IMR-90 (cell line): Measurements from ENCODE around the gene PSMC3. TPM values are rescaled to one million over a fixed set of nuclear protein-coding genes. Genes with fewer than 3 reads are reported as not detected.

Source experiments
- ATAC-seq: fragments of 200-7000 bp; cut with Tn5 transposase; 2 replicates; pipeline ENCODE4 v1.9.1; 2020; ENCODE audit warnings: low read depth, mild to moderate bottlenecking, moderate library complexity
- BruUV-seq: library from RNA; stranded (reverse); fragments of 400-500 nt; replicated peaks from 2 replicates; lab custom pipeline; 2021; lab: Mats Ljungman, UMichigan
- CTCF ChIA-PET: fragments of 300-600 bp; formaldehyde crosslinking; extraction: SDS; loops from one replicate; lab custom pipeline; 2021; ENCODE audit warnings: antibody characterized with exemption; lab: Yijun Ruan, JAX
- POLR2A ChIA-PET: fragments of 300-600 bp; sonication (Branson Sonifier 250); formaldehyde crosslinking; loops from one replicate; lab custom pipeline; 2022; ENCODE audit warnings: antibody characterized with exemption; ENCODE audit not compliant: unreplicated experiment; lab: Charles Lee
- DNase-seq: peaks from one replicate; pipeline ENCODE4 v3.0.0; 2013
- H2AFZ ChIP-seq: replicated peaks from 2 replicates; pipeline ENCODE3; 2013; ENCODE audit warnings: low read length, mild to moderate bottlenecking; ENCODE audit not compliant: poor library complexity
- H2AK5ac ChIP-seq: 2 replicates; pipeline ENCODE4 v1.6.1; 2013; ENCODE audit warnings: low read depth, low read length, inconsistent platforms
- H2AK9ac ChIP-seq: replicated peaks from 2 replicates; pipeline ENCODE3; 2013; ENCODE audit warnings: mild to moderate bottlenecking, low read depth, low read length, moderate library complexity; ENCODE audit not compliant: poor library complexity
- H2BK120ac ChIP-seq: 2 replicates; pipeline ENCODE4 v1.6.1; 2013; ENCODE audit warnings: low read depth, low read length, inconsistent platforms
- H2BK15ac ChIP-seq: 3 replicates; pipeline ENCODE4 v1.6.1; 2013; ENCODE audit warnings: low read depth, low read length, inconsistent platforms
- H2BK20ac ChIP-seq: 2 replicates; pipeline ENCODE4 v1.6.1; 2013; ENCODE audit warnings: low read depth, mild to moderate bottlenecking, inconsistent platforms, low read length, moderate library complexity
- H2BK5ac ChIP-seq: 2 replicates; pipeline ENCODE4 v1.6.1; 2013; ENCODE audit warnings: mild to moderate bottlenecking, low read depth, low read length, inconsistent platforms; ENCODE audit not compliant: poor library complexity, severe bottlenecking
- H3K14ac ChIP-seq: replicated peaks from 2 replicates; pipeline ENCODE4 v1.6.1; 2013; ENCODE audit warnings: low read depth, low read length, inconsistent platforms
- H3K18ac ChIP-seq: 2 replicates; pipeline ENCODE4 v1.6.1; 2013; ENCODE audit warnings: low read depth, low read length, control low read depth
- H3K23ac ChIP-seq: 2 replicates; pipeline ENCODE4 v1.6.1; 2013; ENCODE audit warnings: low read depth, low read length, inconsistent platforms
- H3K27ac ChIP-seq: 2 replicates; pipeline ENCODE4 v1.5.1; 2013; ENCODE audit warnings: mild to moderate bottlenecking, control low read depth, low read length; ENCODE audit not compliant: insufficient read depth
- H3K27me3 ChIP-seq: 2 replicates; pipeline ENCODE4 v1.6.1; 2013; ENCODE audit warnings: low read length; ENCODE audit not compliant: control insufficient read depth, insufficient read depth
- H3K36me3 ChIP-seq: 2 replicates; pipeline ENCODE4 v1.6.1; 2013; ENCODE audit warnings: low read length, mixed read lengths; ENCODE audit not compliant: control insufficient read depth, insufficient read depth
- H3K4ac ChIP-seq: 2 replicates; pipeline ENCODE4 v1.6.1; 2013; ENCODE audit warnings: low read depth, low read length, inconsistent platforms
- H3K4me1 ChIP-seq: 2 replicates; pipeline ENCODE4 v1.6.1; 2013; ENCODE audit warnings: low read length, mixed read lengths; ENCODE audit not compliant: control insufficient read depth, insufficient read depth
- H3K4me2 ChIP-seq: 2 replicates; pipeline ENCODE4 v1.6.1; 2013; ENCODE audit warnings: low read depth, mild to moderate bottlenecking, control low read depth, low read length, moderate library complexity
- H3K4me3 ChIP-seq: 2 replicates; pipeline ENCODE4 v1.5.1; 2013; ENCODE audit warnings: low read depth, mild to moderate bottlenecking, control low read depth, low read length, moderate library complexity; ENCODE audit not compliant: insufficient read depth
- H3K56ac ChIP-seq: 2 replicates; pipeline ENCODE4 v1.6.1; 2013; ENCODE audit warnings: low read length, inconsistent platforms; ENCODE audit not compliant: insufficient read depth; ENCODE audit errors: extremely low read depth
- H3K79me1 ChIP-seq, 2 experiments: 2 replicates each; pipeline ENCODE4 v1.6.1; 2013; ENCODE audit warnings: low read length in 2 of 2, inconsistent platforms in 1 of 2, low read depth in 1 of 2
- H3K9ac ChIP-seq: 2 replicates; pipeline ENCODE4 v1.6.1; 2013; ENCODE audit warnings: low read depth, low read length, control low read depth
- H3K9me1 ChIP-seq: 2 replicates; pipeline ENCODE4 v1.6.1; 2013; ENCODE audit warnings: low read length, inconsistent platforms; ENCODE audit not compliant: insufficient read depth
- H3K9me3 ChIP-seq: 2 replicates; pipeline ENCODE4 v1.6.1; 2013; ENCODE audit warnings: low read length; ENCODE audit not compliant: control insufficient read depth, insufficient read depth
- H4K20me1 ChIP-seq: 2 replicates; pipeline ENCODE4 v1.6.1; 2013; ENCODE audit warnings: low read length, inconsistent platforms; ENCODE audit not compliant: insufficient read depth
- H4K5ac ChIP-seq: 2 replicates; pipeline ENCODE4 v1.6.1; 2013; ENCODE audit warnings: mild to moderate bottlenecking, low read depth, low read length, control low read depth
- H4K8ac ChIP-seq, 2 experiments: 2 replicates each; pipeline ENCODE4 v1.6.1; 2013; ENCODE audit warnings: low read depth in 2 of 2, low read length in 2 of 2, control low read depth in 1 of 2, inconsistent platforms in 1 of 2
- H4K91ac ChIP-seq: 2 replicates; pipeline ENCODE4 v1.6.1; 2013; ENCODE audit warnings: low read depth, low read length, inconsistent platforms; ENCODE audit not compliant: insufficient read depth
- CEBPB ChIP-seq: IDR thresholded peaks from 2 replicates; pipeline ENCODE4 v1.6.1; 2012; ENCODE audit warnings: low read depth, low read length, improper control_type of control experiment
- CHD1 ChIP-seq: IDR thresholded peaks from 2 replicates; pipeline ENCODE4 v1.6.1; 2012; ENCODE audit warnings: low read depth, low read length, improper control_type of control experiment
- CTCF ChIP-seq: conservative IDR thresholded peaks from 2 replicates; pipeline ENCODE4 v1.5.1; 2012; ENCODE audit warnings: mild to moderate bottlenecking, low read depth, low read length, improper control_type of control experiment
- FOS ChIP-seq: fragments of 150-350 bp; IDR thresholded peaks from 2 replicates; pipeline ENCODE4 v1.6.1; 2016; ENCODE audit warnings: low read depth, low read length
- MAFK ChIP-seq: IDR thresholded peaks from 2 replicates; pipeline ENCODE4 v1.6.1; 2012; ENCODE audit warnings: low read depth, low read length, improper control_type of control experiment
- MAZ ChIP-seq: IDR thresholded peaks from 2 replicates; pipeline ENCODE4 v1.6.1; 2012; ENCODE audit warnings: low read depth, mild to moderate bottlenecking, low read length, improper control_type of control experiment, moderate library complexity, borderline replicate concordance
- RFX5 ChIP-seq: IDR thresholded peaks from 2 replicates; pipeline ENCODE4 v1.8.0; 2012; ENCODE audit warnings: low read depth, mild to moderate bottlenecking, low read length, moderate library complexity
- WGBS, 2 experiments: methylation state at CpG; one replicate each; pipeline versions ENCODE4 v1.1.5 to v1.1.7; 2013; ENCODE audit warnings: missing lambda C conversion rate in 2 of 2; ENCODE audit not compliant: insufficient read length in 1 of 2; ENCODE audit errors: extremely low coverage in 2 of 2; 5-methylcytosine and 5-hydroxymethylcytosine counted together
- dilution Hi-C: fragments of 300-500 bp; cut with HindIII; formaldehyde crosslinking; loops from one replicate; pipeline ENCODE4 v1.14.3; 2018; ENCODE audit warnings: low sequenced_read_pairs; ENCODE audit not compliant: unreplicated experiment
- in situ Hi-C: fragments of 300-500 bp; cut with MboI; formaldehyde crosslinking; loops from 3 replicates; pipeline ENCODE4 v1.14.3; 2019; ENCODE audit warnings: low sequenced_read_pairs, inconsistent platforms, mixed read lengths
- intact Hi-C: fragments of 100-400 bp; cut with micrococcal nuclease; formaldehyde crosslinking; loops from 2 replicates; pipeline ENCODE4 v1.10.0; 2022
- polyA plus RNA-seq, 3 experiments: library from polyadenylated mRNA; depleted of rRNA; stranded (reverse); fragments of >200 nt; gene quantifications; 2 replicates each; pipeline ENCODE4 v1.2.3, GENCODE V29; 2012; ENCODE audit warnings: low replicate concordance in 1 of 3
- total RNA-seq: library from RNA; depleted of rRNA; stranded (reverse); fragments of >200 nt; gene quantifications from 2 replicates; pipeline ENCODE4 v1.2.3, GENCODE V29; 2012

Gene PSMC3
- total and polyA plus RNA-seq, 2 of the 4 experiments (the other 2 are of a cell fraction), result 238 to 253 TPM

GRCh38 chr11:47398011-47398410 lies 28.2 kb downstream of the PSMC3 start:
- no peaks in the 10 kb centered on the region for H4K20me1 ChIP-seq
- dilution Hi-C loops (no loop called here), in situ Hi-C loops (no loop called here), intact Hi-C loops (no loop called here)
- no peak overlapping the region for H3K4me2 ChIP-seq
- no peak overlapping the region for H3K23ac ChIP-seq
- no peak overlapping the region for H3K27ac ChIP-seq
- H4K8ac ChIP-seq, result no peak overlapping the region
- H4K91ac ChIP-seq, result no peak overlapping the region
- TF ChIP-seq MAZ, result no peak
- TF ChIP-seq RFX5, result no peak
- no peak for TF ChIP-seq MAFK
- TF ChIP-seq CEBPB, result no peak
- TF ChIP-seq CTCF, result no peak
- no peak for TF ChIP-seq CHD1
- no peak for TF ChIP-seq FOS
- no peak overlapping the region for H3K4ac ChIP-seq
- H2BK5ac ChIP-seq, result no peak overlapping the region
- no peak overlapping the region for H2BK15ac ChIP-seq
- ChIA-PET POLR2A (no interaction called here), CTCF (no interaction called here)
- H3K4me3 ChIP-seq, result no peak overlapping the region
- H3K4me1 ChIP-seq, result peaks cover 17% of the 10 kb centered on the region
- H3K9ac ChIP-seq, result no peak overlapping the region
- H2BK120ac ChIP-seq, result no peak overlapping the region
- H3K9me3 ChIP-seq, result no peaks in the 10 kb centered on the region
- no peak overlapping the region for H2AK5ac ChIP-seq
- H2AK9ac ChIP-seq, result peak overlapping the region; percentile 13
- H3K36me3 ChIP-seq, result no peaks in the 10 kb centered on the region
- no peak overlapping the region for H3K14ac ChIP-seq
- no peak overlapping the region for H2BK20ac ChIP-seq
- BruUV-seq, result no TSS peak
- DNase-seq, result no peak
- H3K27me3 ChIP-seq, result no peaks in the 10 kb centered on the region
- H2AFZ ChIP-seq, result peak overlapping the region; percentile 27
- H3K18ac ChIP-seq, result no peak overlapping the region
- no CpG with 5 or more reads among the region's 3 CpGs for WGBS, 2 experiments
- H3K56ac ChIP-seq, result no peak overlapping the region
- no peak for ATAC-seq
- H4K5ac ChIP-seq, result no peak overlapping the region
- peaks cover 6% of the 10 kb centered on the region for H3K9me1 ChIP-seq
- no peaks in the 10 kb centered on the region for H3K79me1 ChIP-seq
